ENCODE data around the gene RHBDF1.
A peak's percentile ranks its signal among the peaks of the same experiment; 100 is the strongest.

DNA sequence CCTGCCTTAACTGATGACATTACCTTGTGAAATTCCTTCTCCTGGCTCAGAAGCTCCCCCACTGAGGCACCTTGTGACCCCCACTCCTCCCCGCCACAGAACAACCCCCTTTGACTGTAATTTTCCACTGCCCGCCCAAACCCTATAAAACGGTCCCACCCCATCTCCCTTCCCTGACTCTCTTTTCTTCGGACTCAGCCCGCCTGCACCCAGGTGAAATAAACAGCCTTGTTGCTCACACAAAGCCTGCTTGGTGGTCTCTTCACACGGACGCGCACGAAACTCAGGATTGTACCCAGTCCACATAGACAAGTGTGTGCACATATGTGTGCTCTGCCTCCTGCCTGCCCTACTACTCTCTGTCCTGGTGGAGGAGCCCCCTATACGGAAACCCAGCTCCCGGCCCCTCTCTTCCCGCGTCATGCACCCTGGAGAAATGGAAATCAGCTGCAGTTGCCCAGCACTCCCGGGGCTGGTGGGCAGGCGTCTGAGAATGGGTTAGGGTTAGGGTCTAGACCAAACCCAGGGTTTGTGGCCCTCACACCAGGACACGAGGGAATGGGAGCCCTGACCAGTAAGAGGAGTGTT lies 2.4 kb upstream of the RHBDF1 start:
- TF ChIP-seq, protein P1, sequence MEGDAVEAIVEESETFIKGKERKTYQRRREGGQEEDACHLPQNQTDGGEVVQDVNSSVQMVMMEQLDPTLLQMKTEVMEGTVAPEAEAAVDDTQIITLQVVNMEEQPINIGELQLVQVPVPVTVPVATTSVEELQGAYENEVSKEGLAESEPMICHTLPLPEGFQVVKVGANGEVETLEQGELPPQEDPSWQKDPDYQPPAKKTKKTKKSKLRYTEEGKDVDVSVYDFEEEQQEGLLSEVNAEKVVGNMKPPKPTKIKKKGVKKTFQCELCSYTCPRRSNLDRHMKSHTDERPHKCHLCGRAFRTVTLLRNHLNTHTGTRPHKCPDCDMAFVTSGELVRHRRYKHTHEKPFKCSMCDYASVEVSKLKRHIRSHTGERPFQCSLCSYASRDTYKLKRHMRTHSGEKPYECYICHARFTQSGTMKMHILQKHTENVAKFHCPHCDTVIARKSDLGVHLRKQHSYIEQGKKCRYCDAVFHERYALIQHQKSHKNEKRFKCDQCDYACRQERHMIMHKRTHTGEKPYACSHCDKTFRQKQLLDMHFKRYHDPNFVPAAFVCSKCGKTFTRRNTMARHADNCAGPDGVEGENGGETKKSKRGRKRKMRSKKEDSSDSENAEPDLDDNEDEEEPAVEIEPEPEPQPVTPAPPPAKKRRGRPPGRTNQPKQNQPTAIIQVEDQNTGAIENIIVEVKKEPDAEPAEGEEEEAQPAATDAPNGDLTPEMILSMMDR (IDR thresholded peaks at IDR 0.05 in 2 of 3, conservative IDR thresholded peaks at IDR 0.05 in 1 of 3; ENCODE audit: insufficient read depth in 2 of 3, low read depth in 1 of 3, low read length in 3 of 3) = 0 out of 6 replicates have a peak, but pooled peaks of 1 of the 3 experiments have one; percentile 12
- TF ChIP-seq SP2 (IDR thresholded peaks at IDR 0.05; ENCODE audit: extremely low read depth, low read depth, low read length, poor library complexity, severe bottlenecking) (no peak), FOS (IDR thresholded peaks at IDR 0.05; ENCODE audit: extremely low read depth, insufficient read length) (no peak), FOXJ3 (CRISPR knock-in tag; IDR thresholded peaks at IDR 0.05) (no peak), ZNF324 (CRISPR knock-in tag; IDR thresholded peaks at IDR 0.05) (no peak), PTTG1 (tag; IDR thresholded peaks at IDR 0.05; ENCODE audit: low read depth) (no peak), TAF1 (IDR thresholded peaks at IDR 0.05; ENCODE audit: control insufficient read depth, extremely low read depth, insufficient read depth, low read length, severe bottlenecking) (no peak)
- TF ChIP-seq, protein P2, sequence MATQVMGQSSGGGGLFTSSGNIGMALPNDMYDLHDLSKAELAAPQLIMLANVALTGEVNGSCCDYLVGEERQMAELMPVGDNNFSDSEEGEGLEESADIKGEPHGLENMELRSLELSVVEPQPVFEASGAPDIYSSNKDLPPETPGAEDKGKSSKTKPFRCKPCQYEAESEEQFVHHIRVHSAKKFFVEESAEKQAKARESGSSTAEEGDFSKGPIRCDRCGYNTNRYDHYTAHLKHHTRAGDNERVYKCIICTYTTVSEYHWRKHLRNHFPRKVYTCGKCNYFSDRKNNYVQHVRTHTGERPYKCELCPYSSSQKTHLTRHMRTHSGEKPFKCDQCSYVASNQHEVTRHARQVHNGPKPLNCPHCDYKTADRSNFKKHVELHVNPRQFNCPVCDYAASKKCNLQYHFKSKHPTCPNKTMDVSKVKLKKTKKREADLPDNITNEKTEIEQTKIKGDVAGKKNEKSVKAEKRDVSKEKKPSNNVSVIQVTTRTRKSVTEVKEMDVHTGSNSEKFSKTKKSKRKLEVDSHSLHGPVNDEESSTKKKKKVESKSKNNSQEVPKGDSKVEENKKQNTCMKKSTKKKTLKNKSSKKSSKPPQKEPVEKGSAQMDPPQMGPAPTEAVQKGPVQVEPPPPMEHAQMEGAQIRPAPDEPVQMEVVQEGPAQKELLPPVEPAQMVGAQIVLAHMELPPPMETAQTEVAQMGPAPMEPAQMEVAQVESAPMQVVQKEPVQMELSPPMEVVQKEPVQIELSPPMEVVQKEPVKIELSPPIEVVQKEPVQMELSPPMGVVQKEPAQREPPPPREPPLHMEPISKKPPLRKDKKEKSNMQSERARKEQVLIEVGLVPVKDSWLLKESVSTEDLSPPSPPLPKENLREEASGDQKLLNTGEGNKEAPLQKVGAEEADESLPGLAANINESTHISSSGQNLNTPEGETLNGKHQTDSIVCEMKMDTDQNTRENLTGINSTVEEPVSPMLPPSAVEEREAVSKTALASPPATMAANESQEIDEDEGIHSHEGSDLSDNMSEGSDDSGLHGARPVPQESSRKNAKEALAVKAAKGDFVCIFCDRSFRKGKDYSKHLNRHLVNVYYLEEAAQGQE (IDR thresholded peaks at IDR 0.05; ENCODE audit: borderline replicate concordance) = no peak
- TF ChIP-seq, protein P2 (CRISPR knock-in tag; IDR thresholded peaks at IDR 0.05; ENCODE audit: low read depth) = no peak
